Right lobe of liver (tissue), 6 donors: ENCODE data around the gene ARVCF. TPM values are rescaled to one million over a fixed set of nuclear protein-coding genes. Genes with fewer than 3 reads are reported as not detected.

Source experiments
- ATAC-seq, 4 donors: fragments of 200-7000 bp; cut with Tn5 transposase; one replicate each; pipeline ENCODE4 v1.9.1; 2020; ENCODE audit warnings: mild to moderate bottlenecking in 4 of 4, moderate library complexity in 4 of 4
- DNase-seq, 3 donors: peaks; one replicate each; pipeline ENCODE4 v3.0.0-alpha.2; 2020
- H3K27ac ChIP-seq, 3 donors: fragments of 200-600 bp; one replicate each; pipeline ENCODE4 v1.8.0; 2022
- H3K27me3 ChIP-seq, 2 donors: fragments of 200-600 bp; one replicate each; pipeline ENCODE4 v1.8.0; 2022
- H3K36me3 ChIP-seq, 4 donors: fragments of 200-600 bp; sonication (generic) in 1 of 4; one replicate each; pipeline versions ENCODE4 v1.5.1 to v1.8.0; 2017 to 2022; ENCODE audit warnings: control low read depth in 1 of 4
- H3K4me1 ChIP-seq, 4 donors: fragments of 200-600 bp; sonication (generic) in 1 of 4; one replicate each; pipeline versions ENCODE4 v1.5.1 to v1.8.0; 2017 to 2022; ENCODE audit warnings: control low read depth in 1 of 4
- H3K4me3 ChIP-seq, 3 donors: fragments of 200-600 bp; one replicate each; pipeline ENCODE4 v1.8.0; 2022
- H3K9me3 ChIP-seq, 4 donors: fragments of 200-600 bp; sonication (generic) in 1 of 4; one replicate each; pipeline versions ENCODE4 v1.5.1 to v1.8.0; 2017 to 2022; ENCODE audit warnings: control low read depth in 1 of 4
- CTCF ChIP-seq, 4 donors: fragments of 200-600 bp in 3 of 4; fragments of 450-650 bp in 1 of 4; IDR thresholded peaks; one replicate each; pipeline versions ENCODE4 v1.5.1 to v1.8.0; 2016 to 2022; ENCODE audit warnings: antibody characterized with exemption in 4 of 4, mild to moderate bottlenecking in 2 of 4
- POLR2A ChIP-seq: fragments of 450-650 bp; IDR thresholded peaks from one replicate; pipeline ENCODE4 v1.6.1; 2017; ENCODE audit warnings: antibody characterized with exemption, mild to moderate bottlenecking
- WGBS: methylation state at CpG from one replicate; pipeline ENCODE4 v1.1.6; 2018; ENCODE audit warnings: low coverage, low lambda C conversion rate; ENCODE audit not compliant: insufficient coverage; ENCODE audit errors: missing lambda C conversion rate; 5-methylcytosine and 5-hydroxymethylcytosine counted together
- intact Hi-C, 2 donors: fragments of 100-400 bp; cut with DNase I; formaldehyde crosslinking; loops; one replicate each; pipeline versions ENCODE4 v1.11.2 to v1.14.1; 2022
- total RNA-seq, 6 experiments: library from RNA; depleted of rRNA in 2 of 6; stranded (reverse); fragments of >200 nt in 2 of 6; fragmentation: NEBNext Ultra II Directional in 3 of 6; extraction: Animal tissue kit (Norgen Biotek cat#: 25700) in 3 of 6; gene quantifications; one replicate each; pipeline versions ENCODE4 v1.1.0 to v1.2.4, GENCODE V29; 2016 to 2023
- donor health status: DM: no; HTN: yes; CAD: no.
- donor health status: DM: no; HTN: no; CAD: no.
- donor health status: DM: no; HTN: no; CAD: no.
- donor health status: DM: no; HTN: yes; CAD: no.
- donor health status: DM: no; HTN: yes; CAD: no.

ARVCF gene
- total RNA-seq, 6 experiments from 2014 or later: 11.5 to 40.9 (median 20.7) TPM

- ATAC-seq: no peak
- Histone ChIP-seq H3K9me3 (no peaks in the 10 kb centered on the region), H3K4me3 (no peak overlapping the region), H3K36me3 (peaks cover 0 to 3% (median 0%) of the 10 kb centered on the region in 4 donors), H3K27ac (no peak overlapping the region), H3K4me1 (peaks cover 0 to 20% (median 8%) of the 10 kb centered on the region in 4 donors), H3K27me3 (no peaks in the 10 kb centered on the region)
- intact Hi-C loops: loop anchor here in 1 of 2 donors (10.0 kb wide), 1 partner anchor 54 kb away; no protein-coding TSS in a partner anchor
- DNase-seq: no peak
- no peak for TF ChIP-seq CTCF (IDR thresholded peaks at IDR 0.05)
- TF ChIP-seq POLR2A: no peak
- 84% methylated on average over 12 of the region's 16 CpGs for WGBS
Measured at GRCh38 chr22:20028855-20029549, 12.4 kb upstream of the ARVCF start.

GRCh38 chr22:20027966-20028854 is 11.6 kb upstream of the ARVCF start:
- intact Hi-C loops: loop anchor here in 1 of 2 donors (10.0 kb wide), 1 partner anchor 53 kb away; no protein-coding TSS in a partner anchor
- peaks cover 0 to 3% (median 0%) of the 10 kb centered on the region in 4 donors for H3K36me3 ChIP-seq
- DNase-seq: peak in 1 of 3 donors; percentile 3

GRCh38 chr22:20026996-20027601 is 10.5 kb upstream of the ARVCF start:
- ATAC-seq (no peak), DNase-seq (peak in 1 of 3 donors; percentile 42)
- peaks cover 0 to 8% (median 0%) of the 10 kb centered on the region in 4 donors for H3K4me1 ChIP-seq
- H3K36me3 ChIP-seq: peaks cover 0 to 3% (median 0%) of the 10 kb centered on the region in 4 donors
- no peaks in the 10 kb centered on the region for H3K27me3 ChIP-seq
- intact Hi-C loops: loop anchor here in 1 of 2 donors (10.0 kb wide), 1 partner anchor 52 kb away; no protein-coding TSS in a partner anchor
- 77% methylated on average over 5 of the region's 12 CpGs for WGBS
- no peak overlapping the region for H3K4me3 ChIP-seq
- H3K9me3 ChIP-seq: no peaks in the 10 kb centered on the region
- H3K27ac ChIP-seq: no peak overlapping the region
- no peak for TF ChIP-seq POLR2A
- no peak for TF ChIP-seq CTCF (IDR thresholded peaks at IDR 0.05)

More at GRCh38 chr22:20027966-20028854, 11.6 kb upstream of the ARVCF start:
- TF ChIP-seq CTCF (IDR thresholded peaks at IDR 0.05) (peak; percentile 19 to 30 (median 28)), POLR2A (no peak)
- no peak overlapping the region for H3K27ac ChIP-seq
- no peaks in the 10 kb centered on the region for H3K9me3 ChIP-seq
- WGBS: 86% methylated on average over 9 of the region's 12 CpGs
- H3K4me1 ChIP-seq: peaks cover 0 to 12% (median 5%) of the 10 kb centered on the region in 4 donors
- H3K27me3 ChIP-seq: no peaks in the 10 kb centered on the region
- H3K4me3 ChIP-seq: no peak overlapping the region
- ATAC-seq: no peak

GRCh38 chr22:20026204-20026908 is 9.7 kb upstream of the ARVCF start:
- H3K27me3 ChIP-seq: no peaks in the 10 kb centered on the region
- peak overlapping the region in 1 of 3 donors; percentile 18 for H3K27ac ChIP-seq
- DNase-seq (peak in 1 of 3 donors; percentile 46), ATAC-seq (peak in 2 of 4 donors; percentile 4 to 6)
- H3K9me3 ChIP-seq: no peaks in the 10 kb centered on the region
- TF ChIP-seq POLR2A (no peak), CTCF (IDR thresholded peaks at IDR 0.05) (no peak)
- H3K36me3 ChIP-seq: peaks cover 0 to 3% (median 0%) of the 10 kb centered on the region in 4 donors
- no peak overlapping the region for H3K4me3 ChIP-seq
- peaks cover 0 to 13% (median 0%) of the 10 kb centered on the region in 4 donors for H3K4me1 ChIP-seq
- WGBS: 81% methylated on average over 12 of the region's 13 CpGs
- intact Hi-C loops: loop anchor here in 1 of 2 donors (10.0 kb wide), 1 partner anchor 52 kb away; no protein-coding TSS in a partner anchor
